HG03135 (cell line): ENCODE measurements around the gene CASP3.
"Not testable (repeated sequence)": the region's sequence is repeated elsewhere in the genome, so short reads cannot be mapped to it uniquely, and the experiment has no call there.

ENCODE experiments used
- ATAC-seq: cut with Tn5 transposase; IDR thresholded peaks from one replicate; pipeline ENCODE4 v1.9.1; 2021; ENCODE audit warnings: mild to moderate bottlenecking, moderate library complexity; ENCODE audit not compliant: unreplicated experiment

Gene CASP3

DNA sequence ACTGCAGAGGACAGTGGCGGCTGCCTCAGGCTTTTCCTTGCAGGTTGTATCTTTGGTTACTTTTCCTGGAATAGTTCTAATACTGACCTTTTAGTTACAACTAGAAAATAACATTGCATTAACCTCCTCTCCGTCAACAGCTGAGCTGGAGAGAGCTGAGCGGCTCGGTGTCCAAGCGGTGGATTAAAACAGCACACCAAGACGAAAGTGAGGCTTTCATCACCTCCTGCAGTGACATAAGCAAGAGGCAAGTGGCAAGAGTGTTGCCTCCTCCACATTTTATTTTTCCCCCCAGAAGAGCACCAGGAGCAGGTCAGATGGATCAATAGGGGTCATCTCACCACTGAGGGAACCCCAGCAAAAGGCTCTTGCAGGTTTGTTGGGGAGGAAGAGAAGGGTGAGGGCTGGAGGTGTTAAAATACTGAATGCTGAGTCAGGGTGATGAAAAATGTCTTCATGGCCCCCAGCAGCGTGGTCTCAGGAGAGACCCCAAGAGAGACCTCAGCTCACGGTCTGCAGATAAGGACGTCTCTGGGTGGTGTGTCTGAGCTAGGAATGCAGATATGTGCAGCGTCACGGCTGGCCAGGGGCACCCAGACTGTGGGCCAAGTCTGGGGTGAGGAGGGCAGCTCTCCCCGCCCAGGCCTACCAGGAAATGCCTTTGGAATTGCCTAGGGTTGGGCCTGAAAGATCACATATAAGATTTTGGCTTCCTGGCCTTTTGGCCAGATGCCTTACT, 50.3 kb downstream of the CASP3 start:
- no peak for ATAC-seq

DNA sequence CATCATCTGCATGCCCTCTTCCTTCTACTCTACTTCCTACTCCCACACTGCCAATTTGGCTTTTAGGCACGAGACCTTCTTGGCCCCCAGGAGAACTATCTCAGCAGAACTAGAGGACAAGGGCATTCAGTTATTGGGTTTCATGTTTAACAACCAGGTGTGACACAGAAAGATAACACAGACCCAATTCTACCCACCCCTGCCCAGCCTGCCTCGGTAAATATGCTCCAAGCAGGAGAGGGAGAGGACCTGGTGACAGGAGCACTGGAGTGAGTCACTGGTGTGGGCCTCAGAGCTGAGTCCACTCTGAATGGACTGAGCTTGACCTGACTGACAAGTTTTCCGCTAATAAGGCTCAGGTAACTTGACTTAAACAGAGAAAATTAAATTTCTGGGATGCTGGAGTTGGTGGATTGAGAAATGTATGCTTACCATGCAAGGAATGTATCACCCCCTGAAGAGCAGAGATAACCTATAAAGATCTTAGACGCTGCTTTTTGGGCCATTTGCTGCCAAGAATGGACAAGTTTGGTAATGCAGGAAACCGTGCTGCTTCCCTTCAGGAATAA, 52.5 kb downstream of the CASP3 start:
- no peak for ATAC-seq

DNA sequence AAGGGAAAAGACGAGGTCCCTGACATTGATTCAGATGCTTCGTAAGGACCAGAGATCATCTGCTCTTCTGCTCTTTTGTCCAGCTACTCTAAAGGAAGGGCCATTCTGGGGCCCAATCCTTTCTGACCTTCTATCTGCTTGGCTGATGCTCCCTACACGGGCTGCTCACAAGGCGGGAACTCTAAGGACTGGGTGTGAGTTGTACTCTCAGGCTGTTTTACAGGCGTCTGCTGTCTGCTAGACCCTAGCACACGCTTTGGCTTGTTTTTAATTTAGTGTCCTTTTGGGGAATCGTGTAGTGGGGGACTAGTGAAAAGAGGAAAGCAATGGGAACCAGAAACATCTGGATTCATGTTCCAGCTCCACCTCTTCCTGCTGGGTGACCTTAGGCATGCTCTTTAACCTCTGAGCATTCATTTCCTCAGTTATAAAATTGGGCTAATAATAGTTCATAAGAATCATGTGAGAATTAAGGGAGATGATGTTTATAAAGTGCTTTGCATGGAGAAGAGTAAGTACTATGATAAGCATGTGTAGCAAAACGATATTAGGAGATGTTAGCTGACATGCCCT, 53.1 kb downstream of the CASP3 start:
- ATAC-seq, result no peak

DNA sequence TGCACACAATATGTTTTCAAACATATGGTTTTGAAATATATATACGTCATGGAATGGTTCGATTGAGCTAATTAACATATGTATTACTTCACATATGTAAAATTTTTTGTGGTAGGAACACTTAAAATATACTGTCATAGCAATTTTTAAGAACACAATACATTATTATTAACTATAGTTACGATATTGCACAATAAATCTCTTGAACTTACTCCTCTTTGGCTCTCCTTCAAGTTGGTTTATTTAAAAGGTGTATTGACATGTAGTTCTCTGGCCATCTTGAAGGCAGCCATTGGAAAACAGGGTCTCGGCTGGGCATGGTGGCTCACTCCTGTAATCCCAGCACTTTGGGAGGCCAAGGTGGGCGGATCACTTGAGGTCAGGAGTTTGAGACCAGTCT, 53.8 kb downstream of the CASP3 start:
- ATAC-seq, result no peak

DNA sequence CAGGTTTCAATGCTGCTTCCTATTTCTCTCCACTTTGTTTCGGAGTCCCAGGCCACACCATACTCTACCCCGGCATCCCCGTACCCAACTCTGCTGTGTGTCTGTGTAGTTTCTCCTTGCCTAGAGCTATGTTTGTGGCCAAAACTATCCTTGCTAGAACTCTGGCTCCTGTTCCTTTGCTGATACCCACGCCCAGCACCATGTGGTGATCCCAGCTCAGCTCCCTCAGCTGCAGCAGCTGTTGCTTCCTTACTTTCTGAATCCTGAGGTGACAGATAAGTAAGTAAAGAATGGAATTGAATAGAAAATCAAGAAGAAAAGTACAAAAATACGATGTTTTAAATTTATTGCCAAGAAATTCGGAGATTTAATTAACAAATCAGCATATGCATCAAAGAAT, 55.8 kb downstream of the CASP3 start:
- ATAC-seq, result no peak

DNA sequence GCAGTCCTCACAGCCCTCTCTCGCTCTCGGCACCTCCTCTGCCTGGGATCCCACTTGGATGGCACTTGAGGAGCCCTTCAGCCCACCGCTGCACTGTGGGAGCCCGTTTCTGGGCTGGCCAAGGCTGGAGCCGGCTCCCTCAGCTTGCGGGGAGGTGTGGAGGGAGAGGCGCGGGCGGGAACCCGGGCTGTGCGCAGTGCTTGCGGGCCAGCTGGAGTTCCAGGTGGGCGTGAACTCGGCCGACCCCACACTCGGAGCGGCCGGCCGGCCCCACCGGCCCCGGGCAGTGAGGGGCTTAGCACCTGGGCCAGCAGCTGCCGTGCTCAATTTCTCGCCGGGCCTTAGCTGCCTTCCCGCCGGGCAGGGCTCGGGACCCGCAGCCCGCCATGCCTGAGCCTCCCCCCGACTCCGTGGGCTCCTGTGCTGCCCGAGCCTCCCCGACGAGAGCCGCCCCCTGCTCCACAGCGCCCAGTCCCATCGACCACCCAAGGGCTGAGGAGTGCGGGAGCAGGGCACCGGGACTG, 57.4 kb downstream of the CASP3 start:
- ATAC-seq, result not testable (repeated sequence)

DNA sequence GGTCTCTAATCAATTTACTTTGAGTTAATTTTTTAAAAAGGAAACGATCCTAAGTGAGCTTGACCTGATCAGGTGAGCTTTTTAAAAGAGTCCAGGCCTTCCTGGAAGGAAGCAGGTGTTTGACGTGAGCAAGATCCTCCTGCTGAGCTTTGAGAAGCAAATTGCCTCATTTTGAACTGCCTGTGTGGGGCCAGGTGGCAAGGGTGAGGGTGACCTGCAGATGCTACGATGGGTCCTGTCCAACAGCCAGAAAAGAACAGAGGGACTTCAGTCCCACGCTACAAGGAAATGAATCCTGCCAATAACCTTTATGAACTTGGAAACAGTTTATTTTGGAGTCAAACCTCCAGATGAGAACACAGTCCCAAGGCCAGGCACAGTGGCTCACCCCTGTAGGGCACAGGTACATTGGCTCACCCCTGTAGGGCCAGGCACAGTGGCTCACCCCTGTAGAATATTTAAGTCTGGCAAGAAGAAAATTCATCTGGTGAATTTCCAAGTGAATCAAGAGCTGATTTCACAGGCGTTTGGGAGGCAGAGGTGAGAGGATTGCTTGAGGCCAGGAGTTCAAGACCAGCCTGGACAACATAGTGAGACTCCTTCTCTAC, 58.1 kb downstream of the CASP3 start:
- no peak for ATAC-seq

GRCh38 chr4:184590196-184590595, 59.1 kb downstream of the CASP3 start:
- no peak for ATAC-seq

DNA sequence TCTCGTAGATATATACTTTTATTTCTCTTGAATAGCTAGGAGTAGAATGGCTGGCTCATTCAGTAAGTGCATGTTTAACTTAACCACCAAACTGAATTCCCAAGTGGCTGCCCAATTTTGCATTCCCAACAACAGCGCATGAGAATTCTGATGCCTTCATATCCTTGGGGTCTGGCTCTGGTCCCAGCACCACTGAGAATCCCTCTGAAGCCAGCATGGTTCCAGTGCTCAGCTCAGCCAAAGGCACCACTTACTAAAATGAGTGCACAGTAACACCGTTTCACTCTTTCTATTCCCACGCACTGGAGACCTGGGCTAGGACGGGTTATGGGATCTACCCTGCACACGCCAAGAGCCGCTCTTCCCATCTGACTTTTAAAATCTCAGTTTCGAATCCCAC, 60.4 kb downstream of the CASP3 start:
- ATAC-seq, result no peak

DNA sequence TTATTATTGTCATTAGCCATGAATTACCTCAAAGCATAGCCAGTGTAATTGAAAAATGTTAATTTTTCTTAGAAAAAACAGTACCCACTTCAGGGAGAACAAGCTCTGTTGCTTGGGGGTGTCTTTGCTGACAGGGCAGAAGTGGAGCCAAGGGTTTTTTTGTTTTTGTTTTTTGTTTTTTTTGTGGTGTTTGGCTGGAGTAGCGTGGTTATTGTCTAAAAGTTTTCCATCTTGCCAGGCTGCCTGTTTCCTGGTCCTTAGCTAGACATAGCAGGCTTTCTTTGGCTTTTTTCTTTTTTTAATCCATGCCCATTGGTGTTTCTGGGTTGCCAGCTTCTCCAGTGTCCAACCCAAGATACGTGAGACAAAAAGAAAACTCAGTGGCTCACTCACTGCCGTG, 61.5 kb downstream of the CASP3 start:
- no peak for ATAC-seq

DNA sequence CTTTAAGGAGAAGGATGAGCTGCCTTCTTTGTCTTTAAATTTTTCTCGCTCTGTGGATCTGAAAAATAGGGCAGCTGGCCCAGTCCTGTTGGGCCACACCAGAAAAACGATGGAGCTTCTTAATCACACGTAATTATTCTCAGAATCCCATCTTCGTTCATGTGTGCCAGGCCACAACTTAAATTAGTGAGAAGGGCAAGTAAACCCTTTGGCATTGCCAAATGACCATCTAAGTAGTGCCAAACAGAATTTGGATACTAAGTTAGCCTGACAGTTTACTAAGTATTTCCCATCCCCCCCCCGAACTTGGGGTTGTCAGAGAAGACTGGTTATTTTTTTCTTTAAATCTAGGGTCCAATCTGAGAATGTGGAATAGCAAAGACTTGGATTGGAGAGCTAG, 62.0 kb downstream of the CASP3 start:
- ATAC-seq, result no peak

DNA sequence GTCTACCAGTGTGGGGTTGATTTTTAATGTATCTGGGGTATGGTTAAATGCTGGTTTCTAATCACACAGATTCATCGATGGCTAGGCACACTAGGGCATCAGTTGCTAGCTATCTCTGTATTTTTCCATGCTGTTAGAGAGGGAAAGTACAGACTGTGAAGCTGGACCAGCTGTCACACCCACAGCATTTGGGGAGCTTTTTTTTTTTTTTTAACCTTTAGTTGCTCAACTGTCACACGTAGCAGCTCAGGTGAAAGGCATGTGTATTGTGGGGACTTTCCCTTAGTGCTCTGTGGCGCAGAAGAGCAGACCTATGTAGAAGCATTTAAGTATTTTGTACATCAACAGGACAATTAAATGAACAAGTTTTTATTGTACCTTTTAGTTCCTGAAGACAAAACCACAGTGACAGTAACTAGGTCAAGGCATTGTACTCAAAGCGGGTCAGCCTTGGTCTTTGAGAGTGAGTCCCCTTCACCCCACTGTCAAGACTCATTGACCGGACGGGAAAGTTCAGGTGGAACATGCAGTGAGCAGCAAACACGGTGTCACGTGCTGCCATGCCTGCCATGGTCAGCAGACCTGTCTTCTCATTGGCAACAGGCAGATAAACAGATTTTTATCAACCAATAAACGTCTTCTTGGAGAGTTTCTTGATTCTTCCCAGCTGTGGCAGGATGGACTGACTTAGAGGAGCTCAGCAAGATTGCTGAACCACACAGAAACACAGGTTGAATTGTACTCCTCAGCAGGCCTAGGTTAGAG, 65.3 kb downstream of the CASP3 start:
- no peak for ATAC-seq
